Measurements from ENCODE around the gene TP53I11.

DNA sequence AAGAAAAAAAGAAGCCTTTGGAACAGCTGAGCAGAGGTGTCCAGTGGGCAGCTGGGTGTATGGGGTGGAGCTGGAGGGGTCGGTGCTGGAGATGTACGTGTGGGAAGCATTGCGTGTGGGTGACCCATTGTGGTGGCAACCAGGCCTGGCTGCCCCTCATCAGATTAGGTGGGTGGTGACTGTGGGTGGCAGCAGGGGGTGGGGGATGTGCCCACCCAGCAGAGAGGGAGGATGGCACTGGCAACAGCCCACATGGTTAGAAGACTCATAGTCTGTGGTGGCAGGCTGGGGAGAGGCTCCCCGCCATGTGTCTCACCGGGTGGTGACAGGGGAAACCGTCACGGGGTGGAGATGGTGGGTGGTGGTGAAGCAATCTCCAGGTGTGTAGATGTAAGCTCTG is 27.6 kb downstream of the TP53I11 start:
- TF ChIP-seq, protein P1, sequence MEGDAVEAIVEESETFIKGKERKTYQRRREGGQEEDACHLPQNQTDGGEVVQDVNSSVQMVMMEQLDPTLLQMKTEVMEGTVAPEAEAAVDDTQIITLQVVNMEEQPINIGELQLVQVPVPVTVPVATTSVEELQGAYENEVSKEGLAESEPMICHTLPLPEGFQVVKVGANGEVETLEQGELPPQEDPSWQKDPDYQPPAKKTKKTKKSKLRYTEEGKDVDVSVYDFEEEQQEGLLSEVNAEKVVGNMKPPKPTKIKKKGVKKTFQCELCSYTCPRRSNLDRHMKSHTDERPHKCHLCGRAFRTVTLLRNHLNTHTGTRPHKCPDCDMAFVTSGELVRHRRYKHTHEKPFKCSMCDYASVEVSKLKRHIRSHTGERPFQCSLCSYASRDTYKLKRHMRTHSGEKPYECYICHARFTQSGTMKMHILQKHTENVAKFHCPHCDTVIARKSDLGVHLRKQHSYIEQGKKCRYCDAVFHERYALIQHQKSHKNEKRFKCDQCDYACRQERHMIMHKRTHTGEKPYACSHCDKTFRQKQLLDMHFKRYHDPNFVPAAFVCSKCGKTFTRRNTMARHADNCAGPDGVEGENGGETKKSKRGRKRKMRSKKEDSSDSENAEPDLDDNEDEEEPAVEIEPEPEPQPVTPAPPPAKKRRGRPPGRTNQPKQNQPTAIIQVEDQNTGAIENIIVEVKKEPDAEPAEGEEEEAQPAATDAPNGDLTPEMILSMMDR (conservative IDR thresholded peaks at IDR 0.05; ENCODE audit: low read depth in 2 of 2): no peak
- TF ChIP-seq, protein P2, sequence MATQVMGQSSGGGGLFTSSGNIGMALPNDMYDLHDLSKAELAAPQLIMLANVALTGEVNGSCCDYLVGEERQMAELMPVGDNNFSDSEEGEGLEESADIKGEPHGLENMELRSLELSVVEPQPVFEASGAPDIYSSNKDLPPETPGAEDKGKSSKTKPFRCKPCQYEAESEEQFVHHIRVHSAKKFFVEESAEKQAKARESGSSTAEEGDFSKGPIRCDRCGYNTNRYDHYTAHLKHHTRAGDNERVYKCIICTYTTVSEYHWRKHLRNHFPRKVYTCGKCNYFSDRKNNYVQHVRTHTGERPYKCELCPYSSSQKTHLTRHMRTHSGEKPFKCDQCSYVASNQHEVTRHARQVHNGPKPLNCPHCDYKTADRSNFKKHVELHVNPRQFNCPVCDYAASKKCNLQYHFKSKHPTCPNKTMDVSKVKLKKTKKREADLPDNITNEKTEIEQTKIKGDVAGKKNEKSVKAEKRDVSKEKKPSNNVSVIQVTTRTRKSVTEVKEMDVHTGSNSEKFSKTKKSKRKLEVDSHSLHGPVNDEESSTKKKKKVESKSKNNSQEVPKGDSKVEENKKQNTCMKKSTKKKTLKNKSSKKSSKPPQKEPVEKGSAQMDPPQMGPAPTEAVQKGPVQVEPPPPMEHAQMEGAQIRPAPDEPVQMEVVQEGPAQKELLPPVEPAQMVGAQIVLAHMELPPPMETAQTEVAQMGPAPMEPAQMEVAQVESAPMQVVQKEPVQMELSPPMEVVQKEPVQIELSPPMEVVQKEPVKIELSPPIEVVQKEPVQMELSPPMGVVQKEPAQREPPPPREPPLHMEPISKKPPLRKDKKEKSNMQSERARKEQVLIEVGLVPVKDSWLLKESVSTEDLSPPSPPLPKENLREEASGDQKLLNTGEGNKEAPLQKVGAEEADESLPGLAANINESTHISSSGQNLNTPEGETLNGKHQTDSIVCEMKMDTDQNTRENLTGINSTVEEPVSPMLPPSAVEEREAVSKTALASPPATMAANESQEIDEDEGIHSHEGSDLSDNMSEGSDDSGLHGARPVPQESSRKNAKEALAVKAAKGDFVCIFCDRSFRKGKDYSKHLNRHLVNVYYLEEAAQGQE (IDR thresholded peaks at IDR 0.05; ENCODE audit: unreplicated experiment): no peak
- TF ChIP-seq EZH2 (IDR thresholded peaks at IDR 0.05; ENCODE audit: low read depth, unreplicated experiment) (no peak), POLR2AphosphoS5 (IDR thresholded peaks at IDR 0.05; ENCODE audit: low read depth) (no peak), ZNF114 (CRISPR knock-in tag; IDR thresholded peaks at IDR 0.05) (no peak), EZH2phosphoT487 (IDR thresholded peaks at IDR 0.05; ENCODE audit: unreplicated experiment) (no peak), CREB1 (CRISPR knock-in tag; IDR thresholded peaks at IDR 0.05; ENCODE audit: low read depth) (no peak)

All from GM23338 (cell line).